HepG2 (cell line): ENCODE data around the gene KRT4. TPM values are rescaled to one million over a fixed set of nuclear protein-coding genes. Genes with fewer than 3 reads are reported as not detected.

Experiments
- ATAC-seq: fragments of 200-7000 bp; cut with Tn5 transposase; 3 replicates; pipeline ENCODE4 v1.9.1; 2020; ENCODE audit warnings: mild to moderate bottlenecking, moderate library complexity
- BruUV-seq: library from RNA; stranded (reverse); fragments of 400-500 nt; replicated peaks from 2 replicates; lab custom pipeline; 2021; lab: Mats Ljungman, UMichigan
- CTCF ChIA-PET: fragments of 300-600 bp; formaldehyde crosslinking; extraction: SDS; loops from one replicate; lab custom pipeline; 2021; ENCODE audit warnings: low total read pairs, inconsistent platforms, low intra/inter-chr PET ratio; lab: Yijun Ruan, JAX
- POLR2A ChIA-PET: fragments of 350-600 bp; sonication (Branson Sonifier 250); formaldehyde crosslinking; loops from one replicate; lab custom pipeline; 2020; ENCODE audit warnings: antibody characterized with exemption, inconsistent platforms; lab: Yijun Ruan, JAX
- DNase-seq: peaks from one replicate; pipeline ENCODE4 v3.0.0-alpha.2; 2015; ENCODE audit warnings: low spot score
- FAIRE-seq: peaks from 3 replicates; lab custom pipeline; 2011; peaks lifted over from hg19 to GRCh38; lab: Jason Lieb, UNC
- H2AFZ ChIP-seq: one replicate; pipeline ENCODE4 v1.6.1; 2011; ENCODE audit warnings: low read length, inconsistent platforms
- H3K27ac ChIP-seq: fragments of 300-600 bp; 3 replicates; pipeline ENCODE4 v1.8.0; 2011; ENCODE audit warnings: mixed run types, mild to moderate bottlenecking, mixed read lengths, low read length, inconsistent platforms; ENCODE audit not compliant: insufficient read depth; ENCODE audit errors: extremely low read length
- H3K27me3 ChIP-seq, 2 experiments: fragments of 200-600 bp in 1 of 2; 2 replicates in 1 of 2; 3 replicates in 1 of 2; pipeline versions ENCODE4 v1.6.0 to v1.8.0; 2011; ENCODE audit warnings: low read length in 2 of 2, mild to moderate bottlenecking in 2 of 2, moderate library complexity in 2 of 2, inconsistent platforms in 1 of 2; ENCODE audit not compliant: insufficient read depth in 2 of 2, control insufficient read depth in 1 of 2
- H3K36me3 ChIP-seq, 2 experiments: fragments of 200-600 bp in 1 of 2; replicated peaks in 1 of 2; 2 replicates in 1 of 2; 3 replicates in 1 of 2; pipeline versions ENCODE4 v1.5.1 to v1.8.0; 2011; ENCODE audit warnings: low read length in 2 of 2, inconsistent platforms in 1 of 2; ENCODE audit not compliant: insufficient read depth in 2 of 2, control insufficient read depth in 1 of 2
- H3K4me1 ChIP-seq: 2 replicates; pipeline ENCODE4 v1.5.1; 2012; ENCODE audit warnings: low read length, inconsistent platforms; ENCODE audit not compliant: insufficient read depth
- H3K4me2 ChIP-seq: 2 replicates; pipeline ENCODE4 v1.6.0; 2011; ENCODE audit warnings: low read depth, low read length, inconsistent platforms
- H3K4me3 ChIP-seq, 3 experiments: fragments of 200-600 bp in 1 of 3; sonication (generic), shearing (Covaris generic) in 1 of 3; replicated peaks in 1 of 3; 2 replicates each; pipeline ENCODE4 v1.5.1; 2011 to 2016; ENCODE audit warnings: low read length in 3 of 3, inconsistent platforms in 2 of 3, low read depth in 2 of 3, mild to moderate bottlenecking in 2 of 3, control low read depth in 1 of 3, mixed read lengths in 1 of 3; ENCODE audit not compliant: insufficient read depth in 1 of 3
- H3K79me2 ChIP-seq: one replicate; pipeline ENCODE4 v1.6.1; 2011; ENCODE audit warnings: low read length, inconsistent platforms; ENCODE audit not compliant: insufficient read depth
- H3K9ac ChIP-seq: 2 replicates; pipeline ENCODE4 v1.6.0; 2011; ENCODE audit warnings: mild to moderate bottlenecking, low read depth, low read length, inconsistent platforms; ENCODE audit not compliant: insufficient read depth
- H3K9me3 ChIP-seq: 2 replicates; pipeline ENCODE4 v1.5.1; 2012; ENCODE audit warnings: mild to moderate bottlenecking, low read length
- H4K20me1 ChIP-seq: 2 replicates; pipeline ENCODE4 v1.6.0; 2011; ENCODE audit warnings: inconsistent platforms, mild to moderate bottlenecking, low read length, moderate library complexity; ENCODE audit not compliant: insufficient read depth
- FOXK2 ChIP-seq: fragments of 450-650 bp; IDR thresholded peaks from 2 replicates; pipeline ENCODE4 v1.6.1; 2016
- MAFF ChIP-seq: IDR thresholded peaks from 2 replicates; pipeline ENCODE4 v1.6.1; 2011; ENCODE audit warnings: low read depth, low read length, improper control_type of control experiment
- NFE2 ChIP-seq: sonication (generic); formaldehyde crosslinking; IDR thresholded peaks from 2 replicates; pipeline ENCODE4 v1.4.0; 2020; ENCODE audit warnings: missing genetic modification reagents
- ZNF652 ChIP-seq: IDR thresholded peaks from 2 replicates; pipeline ENCODE4 v1.6.1; 2016; ENCODE audit warnings: low read depth, borderline replicate concordance
- WGBS: methylation state at CpG from one replicate; pipeline ENCODE4 v1.1.6; 2017; ENCODE audit warnings: low lambda C conversion rate; 5-methylcytosine and 5-hydroxymethylcytosine counted together
- in situ Hi-C: cut with HindIII; loops from 2 replicates; pipeline ENCODE4 v1.10.0; 2017; ENCODE audit warnings: low pct_unique_long_range_greater_than_20kb; ENCODE audit not compliant: extremely low pct_ligation_motif_present
- intact Hi-C: fragments of 100-400 bp; cut with micrococcal nuclease; formaldehyde crosslinking; loops from one replicate; pipeline ENCODE4 v1.10.0; 2022; ENCODE audit not compliant: unreplicated experiment
- polyA plus RNA-seq, 8 experiments: library from polyadenylated mRNA; depleted of rRNA in 3 of 8; stranded (reverse) in 7 of 8; unstranded in 1 of 8; fragments of >200 nt; fragmentation: Illumina TruSeq in 4 of 8; extraction: Trizol in 4 of 8; gene quantifications; 2 replicates each; pipeline versions ENCODE4 v1.2.1 to v1.2.3, GENCODE V29; 2011 to 2016; ENCODE audit warnings: low read depth in 4 of 8, missing spikeins in 1 of 8, mixed read lengths in 1 of 8; ENCODE audit not compliant: insufficient read depth in 1 of 8
- total RNA-seq, 5 experiments: library from RNA; depleted of rRNA; stranded (reverse); fragments of >200 nt; fragmentation: Illumina TruSeq; extraction: Trizol; gene quantifications; 2 replicates each; pipeline ENCODE4 v1.2.3, GENCODE V29; 2016; ENCODE audit warnings: low read depth in 1 of 5
- TF ChIP-seq, protein P1 (sequence below): sonication (generic); formaldehyde crosslinking; IDR thresholded peaks from 2 replicates; pipeline ENCODE4 v1.8.1; 2022; ENCODE audit warnings: mild to moderate bottlenecking, missing genetic modification reagents
- TF ChIP-seq, protein P2 (sequence below): sonication (generic); formaldehyde crosslinking; IDR thresholded peaks from 2 replicates; pipeline ENCODE4 v1.5.0; 2020; ENCODE audit warnings: missing genetic modification reagents, mild to moderate bottlenecking, borderline replicate concordance
- TF ChIP-seq, protein P3 (sequence below): sonication (generic); formaldehyde crosslinking; IDR thresholded peaks from 2 replicates; pipeline ENCODE4 v1.8.0; 2022; ENCODE audit warnings: mild to moderate bottlenecking, missing genetic modification reagents, borderline replicate concordance
- TF ChIP-seq, protein P4 (sequence below): sonication (generic); formaldehyde crosslinking; IDR thresholded peaks from 2 replicates; pipeline ENCODE4 v1.4.0; 2020; ENCODE audit warnings: mild to moderate bottlenecking, low read depth, missing genetic modification reagents
- TF ChIP-seq, protein P5 (sequence below): sonication (generic); formaldehyde crosslinking; conservative IDR thresholded peaks from 2 replicates; pipeline ENCODE4 v1.8.1; 2023; ENCODE audit warnings: missing genetic modification reagents
- TF ChIP-seq, protein P6 (sequence below): sonication (generic); formaldehyde crosslinking; IDR thresholded peaks from 2 replicates; pipeline ENCODE4 v1.5.0; 2020; ENCODE audit warnings: missing genetic modification reagents

The KRT4 gene
- total and polyA plus RNA-seq, 2 of the 13 experiments (the other 11 are each of a cell fraction or from before 2014, with no cell fraction given): not detected

DNA sequence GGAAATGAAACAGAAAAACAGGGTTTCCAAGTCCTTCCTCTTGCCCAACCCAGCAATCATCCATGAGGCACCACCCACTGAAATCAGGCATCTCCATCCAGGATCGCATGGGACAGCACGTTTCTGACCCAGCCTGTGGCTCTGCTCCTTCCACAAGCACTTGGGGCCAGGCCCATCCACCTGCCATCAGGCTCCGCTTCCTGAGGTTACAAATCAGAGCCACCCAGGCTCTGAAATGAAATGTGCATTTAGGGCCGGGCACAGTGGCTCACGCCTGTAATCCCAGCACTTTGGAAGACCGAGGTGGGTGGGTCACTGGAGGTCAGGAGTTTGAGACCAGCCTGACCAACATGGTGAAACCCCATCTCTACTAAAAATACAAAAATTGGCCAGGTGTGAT lies 35.6 kb upstream of the KRT4 start:
- H3K27ac ChIP-seq: no peak overlapping the region
- H4K20me1 ChIP-seq: no peaks in the 10 kb centered on the region
- no TSS peak for BruUV-seq
- no peak for DNase-seq
- in situ Hi-C loops: no loop called here
- H3K4me2 ChIP-seq: no peak overlapping the region
- ChIA-PET POLR2A (no interaction called here), CTCF (no interaction called here)
- 7% methylated on average over 6 of the region's 6 CpGs for WGBS
- TF ChIP-seq, protein P1, sequence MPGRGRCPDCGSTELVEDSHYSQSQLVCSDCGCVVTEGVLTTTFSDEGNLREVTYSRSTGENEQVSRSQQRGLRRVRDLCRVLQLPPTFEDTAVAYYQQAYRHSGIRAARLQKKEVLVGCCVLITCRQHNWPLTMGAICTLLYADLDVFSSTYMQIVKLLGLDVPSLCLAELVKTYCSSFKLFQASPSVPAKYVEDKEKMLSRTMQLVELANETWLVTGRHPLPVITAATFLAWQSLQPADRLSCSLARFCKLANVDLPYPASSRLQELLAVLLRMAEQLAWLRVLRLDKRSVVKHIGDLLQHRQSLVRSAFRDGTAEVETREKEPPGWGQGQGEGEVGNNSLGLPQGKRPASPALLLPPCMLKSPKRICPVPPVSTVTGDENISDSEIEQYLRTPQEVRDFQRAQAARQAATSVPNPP (CRISPR knock-in tag): no peak
- TF ChIP-seq, protein P2, sequence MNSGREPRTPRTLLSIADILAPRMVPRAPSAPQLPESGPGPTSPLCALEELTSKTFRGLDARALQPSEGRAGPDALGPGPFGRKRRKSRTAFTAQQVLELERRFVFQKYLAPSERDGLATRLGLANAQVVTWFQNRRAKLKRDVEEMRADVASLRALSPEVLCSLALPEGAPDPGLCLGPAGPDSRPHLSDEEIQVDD (CRISPR knock-in tag): no peak
- peaks cover 3 to 32% of the 10 kb centered on the region in 2 experiments; a peak in 4 of 5 replicates for H3K27me3 ChIP-seq
- no peaks in the 10 kb centered on the region for H3K4me1 ChIP-seq
- H3K9ac ChIP-seq: no peak overlapping the region
- no peaks in the 10 kb centered on the region for H3K9me3 ChIP-seq
- H3K4me3 ChIP-seq: no peak overlapping the region
- FAIRE-seq: no peak
- ATAC-seq: no peak
- H3K79me2 ChIP-seq: no peaks in the 10 kb centered on the region
- no peaks in the 10 kb centered on the region for H3K36me3 ChIP-seq
- H2AFZ ChIP-seq: no peak overlapping the region
- intact Hi-C loops: no loop called here

DNA sequence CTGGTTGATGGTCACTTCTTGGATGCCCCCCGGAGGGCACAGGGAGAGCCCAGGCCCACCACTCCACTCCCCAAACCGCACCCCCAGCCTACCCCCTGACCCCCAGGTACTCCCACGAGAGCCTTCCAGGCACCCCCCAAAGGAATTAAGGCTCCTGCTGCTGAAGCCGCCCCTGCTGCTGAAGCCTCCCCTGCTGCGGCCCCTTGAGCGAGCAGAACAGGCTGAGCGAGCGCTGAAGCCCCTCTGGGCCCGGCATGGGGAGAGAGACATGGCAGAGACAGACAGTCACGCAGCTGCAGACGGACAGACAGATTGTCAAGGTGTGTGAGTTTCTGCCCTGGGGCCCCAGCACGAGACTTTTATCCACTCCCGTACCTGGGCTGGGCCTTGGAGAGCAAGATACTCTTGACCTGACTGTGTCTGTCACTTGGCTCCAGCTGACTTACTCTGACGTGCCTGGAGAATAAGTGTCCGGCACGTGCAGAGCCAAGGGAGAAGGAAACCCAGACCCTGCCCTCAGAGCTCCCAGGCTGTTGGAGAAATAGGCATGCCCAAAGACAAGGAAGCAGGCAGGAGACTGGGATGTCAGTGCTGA lies 34.8 kb upstream of the KRT4 start, which contains the start of gene KRT78:
TSS of gene KRT78 (minus strand) at position 334 of the 595 bp plus-strand sequence. CDS start at position 270, 64 bp downstream.
- intact Hi-C loops (no loop called here), in situ Hi-C loops (no loop called here)
- Histone ChIP-seq H3K36me3 (no peaks in the 10 kb centered on the region), H2AFZ (no peak within 1 kb of the TSS), H4K20me1 (no peaks in the 10 kb centered on the region), H3K9ac (no peak within 1 kb of the TSS), H3K4me3 (no peak within 1 kb of the TSS), H3K4me2 (no peak within 1 kb of the TSS), H3K9me3 (no peaks in the 10 kb centered on the region), H3K27ac (no peak within 1 kb of the TSS), H3K27me3 (peaks cover 3 to 33% of the 10 kb centered on the region in 2 experiments; a peak in 4 of 5 replicates), H3K79me2 (no peaks in the 10 kb centered on the region), H3K4me1 (no peaks in the 10 kb centered on the region)
- ATAC-seq: no peak
- ChIA-PET CTCF (no interaction called here), POLR2A (no interaction called here)
- FAIRE-seq: no peak
- 20% methylated on average over 2 of the region's 16 CpGs for WGBS
- no peak for DNase-seq
- no TSS peak for BruUV-seq
- TF ChIP-seq, protein P3, sequence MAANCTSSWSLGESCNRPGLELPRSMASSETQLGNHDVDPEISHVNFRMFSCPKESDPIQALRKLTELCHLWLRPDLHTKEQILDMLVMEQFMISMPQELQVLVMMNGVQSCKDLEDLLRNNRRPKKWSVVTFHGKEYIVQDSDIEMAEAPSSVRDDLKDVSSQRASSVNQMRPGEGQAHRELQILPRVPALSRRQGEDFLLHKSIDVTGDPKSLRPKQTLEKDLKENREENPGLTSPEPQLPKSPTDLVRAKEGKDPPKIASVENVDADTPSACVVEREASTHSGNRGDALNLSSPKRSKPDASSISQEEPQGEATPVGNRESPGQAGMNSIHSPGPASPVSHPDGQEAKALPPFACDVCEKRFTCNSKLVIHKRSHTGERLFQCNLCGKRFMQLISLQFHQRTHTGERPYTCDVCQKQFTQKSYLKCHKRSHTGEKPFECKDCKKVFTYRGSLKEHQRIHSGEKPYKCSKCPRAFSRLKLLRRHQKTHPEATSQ (CRISPR knock-in tag): no peak
- no peak for TF ChIP-seq ZNF652 (CRISPR knock-in tag)
- TF ChIP-seq, protein P4, sequence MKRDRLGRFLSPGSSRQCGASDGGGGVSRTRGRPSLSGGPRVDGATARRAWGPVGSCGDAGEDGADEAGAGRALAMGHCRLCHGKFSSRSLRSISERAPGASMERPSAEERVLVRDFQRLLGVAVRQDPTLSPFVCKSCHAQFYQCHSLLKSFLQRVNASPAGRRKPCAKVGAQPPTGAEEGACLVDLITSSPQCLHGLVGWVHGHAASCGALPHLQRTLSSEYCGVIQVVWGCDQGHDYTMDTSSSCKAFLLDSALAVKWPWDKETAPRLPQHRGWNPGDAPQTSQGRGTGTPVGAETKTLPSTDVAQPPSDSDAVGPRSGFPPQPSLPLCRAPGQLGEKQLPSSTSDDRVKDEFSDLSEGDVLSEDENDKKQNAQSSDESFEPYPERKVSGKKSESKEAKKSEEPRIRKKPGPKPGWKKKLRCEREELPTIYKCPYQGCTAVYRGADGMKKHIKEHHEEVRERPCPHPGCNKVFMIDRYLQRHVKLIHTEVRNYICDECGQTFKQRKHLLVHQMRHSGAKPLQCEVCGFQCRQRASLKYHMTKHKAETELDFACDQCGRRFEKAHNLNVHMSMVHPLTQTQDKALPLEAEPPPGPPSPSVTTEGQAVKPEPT (CRISPR knock-in tag): no peak
- TF ChIP-seq, protein P5, sequence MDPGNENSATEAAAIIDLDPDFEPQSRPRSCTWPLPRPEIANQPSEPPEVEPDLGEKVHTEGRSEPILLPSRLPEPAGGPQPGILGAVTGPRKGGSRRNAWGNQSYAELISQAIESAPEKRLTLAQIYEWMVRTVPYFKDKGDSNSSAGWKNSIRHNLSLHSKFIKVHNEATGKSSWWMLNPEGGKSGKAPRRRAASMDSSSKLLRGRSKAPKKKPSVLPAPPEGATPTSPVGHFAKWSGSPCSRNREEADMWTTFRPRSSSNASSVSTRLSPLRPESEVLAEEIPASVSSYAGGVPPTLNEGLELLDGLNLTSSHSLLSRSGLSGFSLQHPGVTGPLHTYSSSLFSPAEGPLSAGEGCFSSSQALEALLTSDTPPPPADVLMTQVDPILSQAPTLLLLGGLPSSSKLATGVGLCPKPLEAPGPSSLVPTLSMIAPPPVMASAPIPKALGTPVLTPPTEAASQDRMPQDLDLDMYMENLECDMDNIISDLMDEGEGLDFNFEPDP (CRISPR knock-in tag): no peak
- TF ChIP-seq FOXK2: no peak
- no peak for TF ChIP-seq MAFF
- no peak for TF ChIP-seq NFE2
- TF ChIP-seq, protein P6, sequence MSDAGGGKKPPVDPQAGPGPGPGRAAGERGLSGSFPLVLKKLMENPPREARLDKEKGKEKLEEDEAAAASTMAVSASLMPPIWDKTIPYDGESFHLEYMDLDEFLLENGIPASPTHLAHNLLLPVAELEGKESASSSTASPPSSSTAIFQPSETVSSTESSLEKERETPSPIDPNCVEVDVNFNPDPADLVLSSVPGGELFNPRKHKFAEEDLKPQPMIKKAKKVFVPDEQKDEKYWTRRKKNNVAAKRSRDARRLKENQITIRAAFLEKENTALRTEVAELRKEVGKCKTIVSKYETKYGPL (CRISPR knock-in tag): no peak
